Caco-2 (cell line): ENCODE results near the gene CRACR2B. TPM values are rescaled to one million over a fixed set of nuclear protein-coding genes. Genes with fewer than 3 reads are reported as not detected.
A peak's percentile ranks its signal among the peaks of the same experiment; 100 is the strongest.

Experiments used
- BruUV-seq: library from RNA; stranded (reverse); fragments of 400-500 nt; replicated peaks from 2 replicates; lab custom pipeline; 2021; lab: Mats Ljungman, UMichigan
- CTCF ChIA-PET: fragments of 300-600 bp; sonication (Branson Sonifier 250); formaldehyde crosslinking; loops from one replicate; lab custom pipeline; 2022; ENCODE audit warnings: antibody characterized with exemption; lab: Charles Lee
- POLR2A ChIA-PET: fragments of 300-600 bp; sonication (Branson Sonifier 250); formaldehyde crosslinking; loops from one replicate; lab custom pipeline; 2022; ENCODE audit warnings: antibody characterized with exemption; lab: Charles Lee
- DNase-seq, 2 experiments: peaks; one replicate each; pipeline versions ENCODE4 v3.0.0 to v3.0.0-alpha.2; 2020 to 2022
- H3K27me3 ChIP-seq: replicated peaks from 2 replicates; pipeline ENCODE4 v1.6.0; 2011; ENCODE audit warnings: low read length; ENCODE audit not compliant: control insufficient read depth, insufficient read depth
- H3K36me3 ChIP-seq: 2 replicates; pipeline ENCODE4 v1.5.1; 2011; ENCODE audit warnings: low read length; ENCODE audit not compliant: control insufficient read depth, insufficient read depth
- H3K4me1 ChIP-seq: fragments of 250-450 bp; sonication (Bioruptor Pico); 2 replicates; pipeline ENCODE4 v1.5.1; 2020; ENCODE audit warnings: mild to moderate bottlenecking
- H3K4me3 ChIP-seq: 2 replicates; pipeline ENCODE4 v1.5.1; 2011; ENCODE audit warnings: low read depth, mild to moderate bottlenecking, control low read depth, low read length
- H3K9me3 ChIP-seq: fragments of 250-450 bp; sonication (Bioruptor Pico); 2 replicates; pipeline ENCODE4 v1.5.1; 2020; ENCODE audit warnings: mild to moderate bottlenecking, moderate library complexity
- H3K27ac Mint-ChIP-seq: one replicate; pipeline ENCODE4 v1.8.0; 2022; ENCODE audit warnings: mixed read lengths; ENCODE audit not compliant: unreplicated experiment
- H3K27me3 Mint-ChIP-seq: one replicate; pipeline ENCODE4 v1.8.0; 2022; ENCODE audit warnings: mixed read lengths; ENCODE audit not compliant: insufficient read depth, unreplicated experiment
- H3K36me3 Mint-ChIP-seq: one replicate; pipeline ENCODE4 v1.8.0; 2022; ENCODE audit warnings: mild to moderate bottlenecking, mixed read lengths; ENCODE audit not compliant: insufficient read depth, unreplicated experiment
- H3K4me1 Mint-ChIP-seq: one replicate; pipeline ENCODE4 v1.8.0; 2022; ENCODE audit warnings: low read depth, mixed read lengths; ENCODE audit not compliant: unreplicated experiment
- H3K4me3 Mint-ChIP-seq: one replicate; pipeline ENCODE4 v1.8.0; 2022; ENCODE audit warnings: mild to moderate bottlenecking, moderate library complexity, mixed read lengths; ENCODE audit not compliant: unreplicated experiment
- H3K9me3 Mint-ChIP-seq: one replicate; pipeline ENCODE4 v1.8.0; 2022; ENCODE audit warnings: mixed read lengths; ENCODE audit not compliant: unreplicated experiment
- CTCF ChIP-seq, 2 experiments: fragments of 200-600 bp in 1 of 2; IDR thresholded peaks; 1 replicate in 1 of 2; 2 replicates in 1 of 2; pipeline versions ENCODE4 v1.5.1 to v1.8.0; 2011 to 2022; ENCODE audit warnings: antibody characterized with exemption in 1 of 2, control low read depth in 1 of 2, inconsistent platforms in 1 of 2, low read depth in 1 of 2, low read length in 1 of 2, mild to moderate bottlenecking in 1 of 2, moderate library complexity in 1 of 2; ENCODE audit not compliant: insufficient read depth in 1 of 2, severe bottlenecking in 1 of 2, unreplicated experiment in 1 of 2
- intact Hi-C: fragments of 100-400 bp; cut with micrococcal nuclease; formaldehyde crosslinking; loops from one replicate; pipeline ENCODE4 v1.10.0; 2022; ENCODE audit not compliant: unreplicated experiment
- total RNA-seq: library from RNA; stranded (reverse); gene quantifications from 2 replicates; pipeline ENCODE4 v1.2.3, GENCODE V29; 2022

CRACR2B gene
- total RNA-seq, 1 experiment from 2014 or later: 15.4 TPM

- BruUV-seq: no TSS peak
- no peaks in the 10 kb centered on the region for H3K9me3 ChIP-seq
- Mint-ChIP-seq H3K4me3 (no peak overlapping the region), H3K36me3 (peaks cover 59% of the 10 kb centered on the region), H3K27me3 (no peaks in the 10 kb centered on the region), H3K4me1 (no peaks in the 10 kb centered on the region), H3K27ac (no peak overlapping the region), H3K9me3 (no peaks in the 10 kb centered on the region)
- TF ChIP-seq CTCF (IDR thresholded peaks at IDR 0.05; ENCODE audit: insufficient read depth in 1 of 2, low read depth in 1 of 2, low read length in 1 of 2, severe bottlenecking in 1 of 2, unreplicated experiment in 1 of 2): no peak
- CTCF ChIA-PET: no interaction called here
- DNase-seq: no peak
- no peaks in the 10 kb centered on the region for H3K4me1 ChIP-seq
- H3K4me3 ChIP-seq: no peak overlapping the region
- POLR2A ChIA-PET: no interaction called here
- H3K36me3 ChIP-seq: peaks cover 1% of the 10 kb centered on the region; the same call in 1 of the 2 replicates
- H3K27me3 ChIP-seq: no peaks in the 10 kb centered on the region
- intact Hi-C loops: no loop called here
Observed at GRCh38 chr11:875769-876301, 48.1 kb downstream of the CRACR2B start.

- H3K4me3 ChIP-seq: no peak overlapping the region
- peaks cover 1% of the 10 kb centered on the region; the same call in 1 of the 2 replicates for H3K36me3 ChIP-seq
- intact Hi-C loops: no loop called here
- no peaks in the 10 kb centered on the region for H3K4me1 Mint-ChIP-seq
- peaks cover 57% of the 10 kb centered on the region for H3K36me3 Mint-ChIP-seq
- CTCF ChIA-PET: no interaction called here
- no peak overlapping the region for H3K4me3 Mint-ChIP-seq
- no peaks in the 10 kb centered on the region for H3K27me3 ChIP-seq
- H3K9me3 ChIP-seq: no peaks in the 10 kb centered on the region
- DNase-seq: no peak
- POLR2A ChIA-PET: no interaction called here
- H3K27ac Mint-ChIP-seq: no peak overlapping the region
- no peaks in the 10 kb centered on the region for H3K4me1 ChIP-seq
- no peak for TF ChIP-seq CTCF (IDR thresholded peaks at IDR 0.05; ENCODE audit: insufficient read depth in 1 of 2, low read depth in 1 of 2, low read length in 1 of 2, severe bottlenecking in 1 of 2, unreplicated experiment in 1 of 2)
- H3K27me3 Mint-ChIP-seq: no peaks in the 10 kb centered on the region
- no peaks in the 10 kb centered on the region for H3K9me3 Mint-ChIP-seq
- no TSS peak for BruUV-seq
Observed at GRCh38 chr11:876545-876944, 48.8 kb downstream of the CRACR2B start.

GRCh38 chr11:877565-877964 is 49.8 kb downstream of the CRACR2B start:
- POLR2A ChIA-PET: interaction anchor here (0.6 kb wide), 1 partner anchor 75 kb away, joined by 3 read pairs; no protein-coding TSS in a partner anchor
- no peak overlapping the region for H3K27ac Mint-ChIP-seq
- Histone ChIP-seq H3K36me3 (peaks cover 1% of the 10 kb centered on the region; the same call in 1 of the 2 replicates), H3K4me1 (no peaks in the 10 kb centered on the region), H3K27me3 (no peaks in the 10 kb centered on the region), H3K4me3 (no peak overlapping the region), H3K9me3 (no peaks in the 10 kb centered on the region)
- DNase-seq: peak in 1 of 2 experiments; percentile 52
- H3K4me3 Mint-ChIP-seq: no peak overlapping the region
- intact Hi-C loops: no loop called here
- H3K9me3 Mint-ChIP-seq: no peaks in the 10 kb centered on the region
- TF ChIP-seq CTCF (IDR thresholded peaks at IDR 0.05; ENCODE audit: insufficient read depth in 1 of 2, low read depth in 1 of 2, low read length in 1 of 2, severe bottlenecking in 1 of 2, unreplicated experiment in 1 of 2): no peak
- BruUV-seq: no TSS peak
- CTCF ChIA-PET: interaction anchor here (0.5 kb wide), 1 partner anchor 79 kb away, joined by 3 read pairs; no protein-coding TSS in a partner anchor
- no peaks in the 10 kb centered on the region for H3K27me3 Mint-ChIP-seq
- no peaks in the 10 kb centered on the region for H3K4me1 Mint-ChIP-seq
- peaks cover 57% of the 10 kb centered on the region for H3K36me3 Mint-ChIP-seq
